ENCODE data around the gene FUBP3.

FUBP3 gene

DNA sequence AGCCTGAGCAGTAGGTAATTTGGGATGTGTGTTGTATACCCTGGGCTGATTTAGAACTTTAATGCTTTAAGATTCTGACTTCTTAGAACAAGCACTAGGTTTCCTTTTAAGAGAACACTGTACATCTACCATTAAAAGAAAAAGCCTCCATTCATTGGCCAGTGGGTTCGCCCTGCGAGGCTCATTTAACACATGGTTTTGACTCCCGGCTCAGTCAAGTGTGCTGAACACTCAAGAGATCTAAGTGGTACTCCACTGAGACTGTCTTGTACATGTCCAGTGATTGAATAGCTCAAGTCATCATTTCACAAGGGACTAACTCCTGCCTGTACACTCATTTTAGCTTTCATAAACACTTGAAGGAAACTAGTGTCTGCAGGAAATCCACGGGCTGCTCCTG lies 3.9 kb downstream of the FUBP3 start:
- Histone ChIP-seq H3K27ac (no peak overlapping the region), H3K27me3 (peaks cover 8% of the 10 kb centered on the region), H3K36me3 (no peaks in the 10 kb centered on the region), H3K4me1 (ENCODE audit: control insufficient read depth in 1 of 2, insufficient read depth in 1 of 2, low read depth in 1 of 2, low read length in 1 of 2) (peaks cover 13% of the 10 kb centered on the region in 2 experiments), H3K9me3 (no peaks in the 10 kb centered on the region), H3K4me3 (ENCODE audit: low read depth in 1 of 2, low read length in 1 of 2) (no peak overlapping the region)
- TF ChIP-seq, protein P1, sequence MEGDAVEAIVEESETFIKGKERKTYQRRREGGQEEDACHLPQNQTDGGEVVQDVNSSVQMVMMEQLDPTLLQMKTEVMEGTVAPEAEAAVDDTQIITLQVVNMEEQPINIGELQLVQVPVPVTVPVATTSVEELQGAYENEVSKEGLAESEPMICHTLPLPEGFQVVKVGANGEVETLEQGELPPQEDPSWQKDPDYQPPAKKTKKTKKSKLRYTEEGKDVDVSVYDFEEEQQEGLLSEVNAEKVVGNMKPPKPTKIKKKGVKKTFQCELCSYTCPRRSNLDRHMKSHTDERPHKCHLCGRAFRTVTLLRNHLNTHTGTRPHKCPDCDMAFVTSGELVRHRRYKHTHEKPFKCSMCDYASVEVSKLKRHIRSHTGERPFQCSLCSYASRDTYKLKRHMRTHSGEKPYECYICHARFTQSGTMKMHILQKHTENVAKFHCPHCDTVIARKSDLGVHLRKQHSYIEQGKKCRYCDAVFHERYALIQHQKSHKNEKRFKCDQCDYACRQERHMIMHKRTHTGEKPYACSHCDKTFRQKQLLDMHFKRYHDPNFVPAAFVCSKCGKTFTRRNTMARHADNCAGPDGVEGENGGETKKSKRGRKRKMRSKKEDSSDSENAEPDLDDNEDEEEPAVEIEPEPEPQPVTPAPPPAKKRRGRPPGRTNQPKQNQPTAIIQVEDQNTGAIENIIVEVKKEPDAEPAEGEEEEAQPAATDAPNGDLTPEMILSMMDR (IDR thresholded peaks at IDR 0.05) = no peak

DNA sequence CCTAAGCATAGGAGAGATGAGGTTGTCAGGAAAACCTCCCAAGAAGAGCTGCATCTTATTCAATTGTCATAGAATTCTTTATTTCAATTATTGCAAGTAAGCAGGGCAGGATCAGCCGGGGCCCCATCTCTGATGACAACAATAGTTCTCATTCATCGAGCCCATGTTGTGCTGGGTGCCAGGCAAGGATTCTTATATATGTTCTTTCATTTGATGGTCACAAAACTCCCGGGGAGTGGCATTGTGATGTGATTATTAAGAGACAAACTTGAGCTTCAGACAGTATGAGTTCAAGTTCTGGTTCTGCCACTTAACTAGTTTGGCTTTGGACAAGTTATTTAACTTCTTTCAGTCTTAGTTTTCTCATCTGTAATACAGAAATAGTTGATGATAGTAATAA lies 8.5 kb downstream of the FUBP3 start:
- Histone ChIP-seq H3K4me3 (ENCODE audit: low read depth in 1 of 2, low read length in 1 of 2) (no peak overlapping the region), H3K27me3 (no peaks in the 10 kb centered on the region), H3K9me3 (no peaks in the 10 kb centered on the region), H3K4me1 (ENCODE audit: control insufficient read depth in 1 of 2, insufficient read depth in 1 of 2, low read depth in 1 of 2, low read length in 1 of 2) (no peaks in the 10 kb centered on the region), H3K36me3 (no peaks in the 10 kb centered on the region), H3K27ac (no peak overlapping the region)
- TF ChIP-seq, protein P1 (IDR thresholded peaks at IDR 0.05) = no peak

DNA sequence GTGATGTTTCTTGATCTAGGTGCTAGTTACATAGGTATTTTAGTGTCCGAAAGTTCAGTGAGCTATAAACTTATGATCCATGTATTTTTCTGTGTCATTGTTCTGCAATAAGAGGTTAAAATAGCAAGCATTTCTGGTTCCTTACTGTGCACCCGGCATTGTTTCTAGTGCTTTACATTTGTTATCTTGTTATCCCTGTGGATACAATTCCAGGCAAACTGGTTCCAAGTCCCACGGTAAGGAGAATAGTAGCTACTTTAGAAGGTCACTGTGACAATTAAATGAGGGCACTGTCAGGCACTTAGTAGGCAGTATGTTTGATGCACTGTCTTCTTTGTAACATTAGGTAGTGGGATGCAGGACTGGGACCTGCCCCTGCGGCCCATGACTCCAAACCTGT lies 9.0 kb downstream of the FUBP3 start:
- no peaks in the 10 kb centered on the region for H3K9me3 ChIP-seq
- no peak overlapping the region for H3K27ac ChIP-seq
- H3K4me3 ChIP-seq (ENCODE audit: low read depth in 1 of 2, low read length in 1 of 2) = no peak overlapping the region
- H3K27me3 ChIP-seq = no peaks in the 10 kb centered on the region
- TF ChIP-seq, protein P1 (IDR thresholded peaks at IDR 0.05) = no peak
- H3K4me1 ChIP-seq (ENCODE audit: control insufficient read depth in 1 of 2, insufficient read depth in 1 of 2, low read depth in 1 of 2, low read length in 1 of 2) = no peaks in the 10 kb centered on the region
- no peaks in the 10 kb centered on the region for H3K36me3 ChIP-seq

GRCh38 chr9:130589754-130590153 lies 10.4 kb downstream of the FUBP3 start:
- no peak overlapping the region for H3K4me3 ChIP-seq (ENCODE audit: low read depth in 1 of 2, low read length in 1 of 2)
- no peaks in the 10 kb centered on the region for H3K9me3 ChIP-seq
- H3K27ac ChIP-seq = no peak overlapping the region
- H3K27me3 ChIP-seq = no peaks in the 10 kb centered on the region
- TF ChIP-seq, protein P1 (IDR thresholded peaks at IDR 0.05) = no peak
- no peaks in the 10 kb centered on the region for H3K36me3 ChIP-seq
- no peaks in the 10 kb centered on the region for H3K4me1 ChIP-seq (ENCODE audit: control insufficient read depth in 1 of 2, insufficient read depth in 1 of 2, low read depth in 1 of 2, low read length in 1 of 2)

- Histone ChIP-seq H3K4me3 (ENCODE audit: low read depth in 1 of 2, low read length in 1 of 2) (no peak overlapping the region), H3K4me1 (ENCODE audit: control insufficient read depth in 1 of 2, insufficient read depth in 1 of 2, low read depth in 1 of 2, low read length in 1 of 2) (no peaks in the 10 kb centered on the region), H3K27me3 (no peaks in the 10 kb centered on the region), H3K36me3 (peaks cover 1% of the 10 kb centered on the region), H3K9me3 (no peaks in the 10 kb centered on the region), H3K27ac (no peak overlapping the region)
- TF ChIP-seq, protein P1 (IDR thresholded peaks at IDR 0.05) = no peak
Measured at GRCh38 chr9:130590305-130590704, 10.9 kb downstream of the FUBP3 start.

DNA sequence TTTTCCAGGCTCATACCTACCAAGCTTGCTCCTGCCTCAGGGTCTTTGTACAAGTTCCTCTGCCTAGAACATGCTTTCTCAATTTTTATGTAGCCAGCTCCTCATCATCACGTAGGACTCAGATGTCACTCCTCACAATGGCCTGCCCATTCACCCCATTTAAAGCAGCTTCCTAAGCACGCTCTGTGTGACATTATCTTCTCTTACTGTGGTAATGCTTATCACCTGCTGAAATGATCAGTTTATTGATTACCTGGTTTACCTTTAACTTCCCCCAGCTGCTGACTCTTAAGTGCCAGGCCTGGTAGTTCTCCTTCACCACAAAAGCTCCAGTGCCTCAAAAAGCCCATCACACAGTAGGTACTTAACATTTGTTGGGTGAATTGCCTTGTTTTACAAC lies 13.6 kb downstream of the FUBP3 start:
- Histone ChIP-seq H3K36me3 (peaks cover 26% of the 10 kb centered on the region), H3K27ac (no peak overlapping the region), H3K4me1 (ENCODE audit: control insufficient read depth in 1 of 2, insufficient read depth in 1 of 2, low read depth in 1 of 2, low read length in 1 of 2) (no peaks in the 10 kb centered on the region), H3K9me3 (no peaks in the 10 kb centered on the region), H3K4me3 (ENCODE audit: low read depth in 1 of 2, low read length in 1 of 2) (no peak overlapping the region), H3K27me3 (no peaks in the 10 kb centered on the region)
- TF ChIP-seq, protein P1 (IDR thresholded peaks at IDR 0.05) = no peak

Data from neutrophil (primary cell).